Prostate gland (tissue), 2 donors: Measurements from ENCODE around the gene CES3.

Experiments used
- POLR2A ChIP-seq: fragments of 450-650 bp; IDR thresholded peaks from one replicate; pipeline ENCODE4 v1.6.1; 2016; ENCODE audit warnings: antibody characterized with exemption, mild to moderate bottlenecking
- TF ChIP-seq, protein P1 (sequence below), 4 experiments: fragments of 200-600 bp in 2 of 4; fragments of 450-650 bp in 2 of 4; sonication (generic) in 2 of 4; IDR thresholded peaks; 1 replicate in 3 of 4; 2 replicates in 1 of 4; pipeline ENCODE4 v1.5.1; 2016 to 2019; ENCODE audit warnings: antibody characterized with exemption in 4 of 4, mild to moderate bottlenecking in 2 of 4, moderate library complexity in 2 of 4

GRCh38 chr16:66931665-66932064 lies 29.4 kb upstream of the CES3 start:
- TF ChIP-seq, protein P1, sequence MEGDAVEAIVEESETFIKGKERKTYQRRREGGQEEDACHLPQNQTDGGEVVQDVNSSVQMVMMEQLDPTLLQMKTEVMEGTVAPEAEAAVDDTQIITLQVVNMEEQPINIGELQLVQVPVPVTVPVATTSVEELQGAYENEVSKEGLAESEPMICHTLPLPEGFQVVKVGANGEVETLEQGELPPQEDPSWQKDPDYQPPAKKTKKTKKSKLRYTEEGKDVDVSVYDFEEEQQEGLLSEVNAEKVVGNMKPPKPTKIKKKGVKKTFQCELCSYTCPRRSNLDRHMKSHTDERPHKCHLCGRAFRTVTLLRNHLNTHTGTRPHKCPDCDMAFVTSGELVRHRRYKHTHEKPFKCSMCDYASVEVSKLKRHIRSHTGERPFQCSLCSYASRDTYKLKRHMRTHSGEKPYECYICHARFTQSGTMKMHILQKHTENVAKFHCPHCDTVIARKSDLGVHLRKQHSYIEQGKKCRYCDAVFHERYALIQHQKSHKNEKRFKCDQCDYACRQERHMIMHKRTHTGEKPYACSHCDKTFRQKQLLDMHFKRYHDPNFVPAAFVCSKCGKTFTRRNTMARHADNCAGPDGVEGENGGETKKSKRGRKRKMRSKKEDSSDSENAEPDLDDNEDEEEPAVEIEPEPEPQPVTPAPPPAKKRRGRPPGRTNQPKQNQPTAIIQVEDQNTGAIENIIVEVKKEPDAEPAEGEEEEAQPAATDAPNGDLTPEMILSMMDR (IDR thresholded peaks at IDR 0.05), result no peak
- TF ChIP-seq POLR2A, result no peak
